ENCODE results near the gene PRKCSH.
"Not testable (repeated sequence)": the region's sequence is repeated elsewhere in the genome, so short reads cannot be mapped to it uniquely, and the experiment has no call there.

Gene PRKCSH

DNA sequence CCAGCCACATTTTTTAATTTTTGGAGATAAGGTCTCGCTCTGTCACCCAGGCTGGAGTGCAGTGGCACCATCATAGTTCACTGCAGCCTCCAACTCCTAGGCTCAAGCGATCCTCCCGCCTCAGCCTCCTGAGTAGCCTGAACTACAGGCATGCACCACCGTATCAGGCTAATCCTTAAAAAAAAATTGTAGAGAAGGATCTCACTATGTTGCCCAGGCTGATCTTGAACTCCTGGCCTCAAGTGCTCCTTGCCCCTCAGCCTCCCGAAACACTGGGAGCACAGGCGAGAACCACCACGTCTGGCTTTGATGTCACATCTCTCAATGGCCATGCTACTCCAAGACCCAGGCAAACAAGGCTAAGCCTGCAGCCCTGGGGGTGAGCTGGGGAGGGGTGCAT is 21.2 kb downstream of the PRKCSH start:
- no peaks in the 10 kb centered on the region for H3K27me3 ChIP-seq (ENCODE audit: low read depth, low read length)
- H3K4me2 ChIP-seq (ENCODE audit: low read length), result no peak overlapping the region
- no peaks in the 10 kb centered on the region for H3K9me3 ChIP-seq (ENCODE audit: insufficient read depth, low read length)
- H4K20me1 ChIP-seq (ENCODE audit: insufficient read depth, low read length), result no peaks in the 10 kb centered on the region
- no peaks in the 10 kb centered on the region for H3K36me3 ChIP-seq (replicated peaks; ENCODE audit: low read depth, low read length)
- no peak overlapping the region for H3K9ac ChIP-seq (ENCODE audit: low read length)
- H3K27ac ChIP-seq (ENCODE audit: low read length), result no peak overlapping the region
- H3K79me2 ChIP-seq (ENCODE audit: low read length), result peaks cover 26% of the 10 kb centered on the region
- no peak overlapping the region for H2AFZ ChIP-seq (ENCODE audit: low read depth, low read length)
- no peak overlapping the region for H3K4me3 ChIP-seq (ENCODE audit: low read length)
- TF ChIP-seq EZH2phosphoT487 (IDR thresholded peaks at IDR 0.05; ENCODE audit: low read depth), result no peak
- TF ChIP-seq, protein P1, sequence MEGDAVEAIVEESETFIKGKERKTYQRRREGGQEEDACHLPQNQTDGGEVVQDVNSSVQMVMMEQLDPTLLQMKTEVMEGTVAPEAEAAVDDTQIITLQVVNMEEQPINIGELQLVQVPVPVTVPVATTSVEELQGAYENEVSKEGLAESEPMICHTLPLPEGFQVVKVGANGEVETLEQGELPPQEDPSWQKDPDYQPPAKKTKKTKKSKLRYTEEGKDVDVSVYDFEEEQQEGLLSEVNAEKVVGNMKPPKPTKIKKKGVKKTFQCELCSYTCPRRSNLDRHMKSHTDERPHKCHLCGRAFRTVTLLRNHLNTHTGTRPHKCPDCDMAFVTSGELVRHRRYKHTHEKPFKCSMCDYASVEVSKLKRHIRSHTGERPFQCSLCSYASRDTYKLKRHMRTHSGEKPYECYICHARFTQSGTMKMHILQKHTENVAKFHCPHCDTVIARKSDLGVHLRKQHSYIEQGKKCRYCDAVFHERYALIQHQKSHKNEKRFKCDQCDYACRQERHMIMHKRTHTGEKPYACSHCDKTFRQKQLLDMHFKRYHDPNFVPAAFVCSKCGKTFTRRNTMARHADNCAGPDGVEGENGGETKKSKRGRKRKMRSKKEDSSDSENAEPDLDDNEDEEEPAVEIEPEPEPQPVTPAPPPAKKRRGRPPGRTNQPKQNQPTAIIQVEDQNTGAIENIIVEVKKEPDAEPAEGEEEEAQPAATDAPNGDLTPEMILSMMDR (IDR thresholded peaks at IDR 0.05; ENCODE audit: low read depth, low read length), result no peak
- H3K4me1 ChIP-seq (ENCODE audit: low read length), result peaks cover 11% of the 10 kb centered on the region

GRCh38 chr19:11457115-11457514 is 21.7 kb downstream of the PRKCSH start:
- TF ChIP-seq, protein P1 (IDR thresholded peaks at IDR 0.05; ENCODE audit: low read depth, low read length), result no peak
- no peak for TF ChIP-seq EZH2phosphoT487 (IDR thresholded peaks at IDR 0.05; ENCODE audit: low read depth)
- Histone ChIP-seq H3K36me3 (replicated peaks; ENCODE audit: low read depth, low read length) (no peaks in the 10 kb centered on the region), H3K4me3 (ENCODE audit: low read length) (no peak overlapping the region), H3K4me2 (ENCODE audit: low read length) (no peak overlapping the region), H3K9ac (ENCODE audit: low read length) (no peak overlapping the region), H3K27ac (ENCODE audit: low read length) (no peak overlapping the region), H3K9me3 (ENCODE audit: insufficient read depth, low read length) (no peaks in the 10 kb centered on the region), H3K4me1 (ENCODE audit: low read length) (peaks cover 7% of the 10 kb centered on the region), H4K20me1 (ENCODE audit: insufficient read depth, low read length) (no peaks in the 10 kb centered on the region), H2AFZ (ENCODE audit: low read depth, low read length) (no peak overlapping the region), H3K79me2 (ENCODE audit: low read length) (peaks cover 26% of the 10 kb centered on the region), H3K27me3 (ENCODE audit: low read depth, low read length) (no peaks in the 10 kb centered on the region)

DNA sequence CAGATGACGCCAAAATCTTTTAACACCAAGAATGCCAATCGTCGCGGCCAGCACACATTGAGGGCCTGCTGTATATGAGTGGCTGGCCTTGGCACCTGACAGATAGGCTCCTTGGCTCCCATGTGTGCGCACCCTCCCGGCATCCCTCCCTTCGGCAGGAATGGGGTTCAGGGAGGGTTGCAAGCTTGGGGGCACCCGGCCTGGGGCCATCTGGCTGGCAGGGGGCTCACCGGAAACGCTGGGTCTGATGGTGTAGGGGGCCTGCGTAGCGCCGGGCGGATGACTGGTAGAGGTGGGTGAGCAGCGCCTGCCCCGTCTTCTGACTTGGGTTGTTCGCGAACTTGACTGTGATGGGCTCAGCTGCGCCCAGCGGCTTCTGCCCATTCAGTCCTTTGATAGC is 22.4 kb downstream of the PRKCSH start:
- H3K4me2 ChIP-seq (ENCODE audit: low read length), result no peak overlapping the region
- no peak overlapping the region for H2AFZ ChIP-seq (ENCODE audit: low read depth, low read length)
- TF ChIP-seq, protein P1 (IDR thresholded peaks at IDR 0.05; ENCODE audit: low read depth, low read length), result no peak
- no peak for TF ChIP-seq EZH2phosphoT487 (IDR thresholded peaks at IDR 0.05; ENCODE audit: low read depth)
- H3K9ac ChIP-seq (ENCODE audit: low read length), result no peak overlapping the region
- no peaks in the 10 kb centered on the region for H3K27me3 ChIP-seq (ENCODE audit: low read depth, low read length)
- no peak overlapping the region for H3K4me3 ChIP-seq (ENCODE audit: low read length)
- peaks cover 4% of the 10 kb centered on the region for H3K4me1 ChIP-seq (ENCODE audit: low read length)
- H3K27ac ChIP-seq (ENCODE audit: low read length), result no peak overlapping the region
- H3K36me3 ChIP-seq (replicated peaks; ENCODE audit: low read depth, low read length), result no peaks in the 10 kb centered on the region
- no peaks in the 10 kb centered on the region for H3K9me3 ChIP-seq (ENCODE audit: insufficient read depth, low read length)
- H3K79me2 ChIP-seq (ENCODE audit: low read length), result peaks cover 19% of the 10 kb centered on the region
- no peaks in the 10 kb centered on the region for H4K20me1 ChIP-seq (ENCODE audit: insufficient read depth, low read length)

GRCh38 chr19:11458236-11458900 is 22.9 kb downstream of the PRKCSH start:
- H3K4me1 ChIP-seq (ENCODE audit: low read length), result peaks cover 4% of the 10 kb centered on the region
- H2AFZ ChIP-seq (ENCODE audit: low read depth, low read length), result no peak overlapping the region
- no peak overlapping the region for H3K4me2 ChIP-seq (ENCODE audit: low read length)
- H3K27me3 ChIP-seq (ENCODE audit: low read depth, low read length), result no peaks in the 10 kb centered on the region
- no peak overlapping the region for H3K27ac ChIP-seq (ENCODE audit: low read length)
- H3K9ac ChIP-seq (ENCODE audit: low read length), result no peak overlapping the region
- H3K36me3 ChIP-seq (replicated peaks; ENCODE audit: low read depth, low read length), result no peaks in the 10 kb centered on the region
- H3K9me3 ChIP-seq (ENCODE audit: insufficient read depth, low read length), result no peaks in the 10 kb centered on the region
- H3K4me3 ChIP-seq (ENCODE audit: low read length), result no peak overlapping the region
- TF ChIP-seq EZH2phosphoT487 (IDR thresholded peaks at IDR 0.05; ENCODE audit: low read depth), result no peak
- TF ChIP-seq, protein P1 (IDR thresholded peaks at IDR 0.05; ENCODE audit: low read depth, low read length), result no peak
- H3K79me2 ChIP-seq (ENCODE audit: low read length), result peaks cover 14% of the 10 kb centered on the region
- H4K20me1 ChIP-seq (ENCODE audit: insufficient read depth, low read length), result no peaks in the 10 kb centered on the region

DNA sequence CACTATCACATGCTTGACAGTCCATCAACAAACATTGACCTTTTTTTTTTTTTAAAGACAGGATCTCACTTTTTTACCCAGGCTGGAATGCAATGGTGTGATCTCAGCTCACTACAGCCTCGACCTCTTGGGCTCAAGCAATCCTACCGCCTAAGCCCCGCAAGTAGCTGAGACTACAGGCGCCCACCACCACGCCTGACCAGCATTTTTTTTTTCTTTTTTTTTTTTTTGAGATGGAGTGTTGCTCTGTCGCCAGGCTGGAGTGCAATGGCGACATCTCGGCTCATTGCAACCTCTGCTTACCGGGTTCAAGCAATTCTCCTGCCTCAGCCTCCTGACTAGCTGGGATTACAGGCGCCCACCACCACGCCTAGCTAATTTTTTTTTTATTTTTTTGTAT is 23.5 kb downstream of the PRKCSH start:
- not testable (repeated sequence) for H3K4me1 ChIP-seq (ENCODE audit: low read length); H3K27ac ChIP-seq (ENCODE audit: low read length); H3K79me2 ChIP-seq (ENCODE audit: low read length); H3K9me3 ChIP-seq (ENCODE audit: insufficient read depth, low read length); H3K36me3 ChIP-seq (replicated peaks; ENCODE audit: low read depth, low read length); H3K9ac ChIP-seq (ENCODE audit: low read length); H3K4me3 ChIP-seq (ENCODE audit: low read length); H4K20me1 ChIP-seq (ENCODE audit: insufficient read depth, low read length); H2AFZ ChIP-seq (ENCODE audit: low read depth, low read length); H3K27me3 ChIP-seq (ENCODE audit: low read depth, low read length); H3K4me2 ChIP-seq (ENCODE audit: low read length)

Measured in OCI-LY3 (cell line).